Neural progenitor cell (in vitro differentiated cells): ENCODE measurements around the gene POTEE. TPM values are rescaled to one million over a fixed set of nuclear protein-coding genes. Genes with fewer than 3 reads are reported as not detected.
"Not testable (repeated sequence)": the region's sequence is repeated elsewhere in the genome, so short reads cannot be mapped to it uniquely, and the experiment has no call there.

Experiments
- DNase-seq: peaks from one replicate; pipeline ENCODE4 v3.0.0-alpha.2; 2016; ENCODE audit warnings: low spot score
- H2AFZ ChIP-seq: fragments of 200-600 bp; sonication (generic); replicated peaks from 2 replicates; pipeline ENCODE4 v1.6.1; 2016; ENCODE audit warnings: antibody characterized with exemption
- H3F3A ChIP-seq: fragments of 200-600 bp; sonication (generic); 2 replicates; pipeline ENCODE4 v1.6.1; 2016; ENCODE audit warnings: antibody characterized with exemption, low read depth
- H3K27ac ChIP-seq: fragments of 200-600 bp; sonication (generic); 2 replicates; pipeline ENCODE4 v1.5.1; 2016; ENCODE audit warnings: mild to moderate bottlenecking
- H3K27me3 ChIP-seq: fragments of 200-600 bp; sonication (generic); 2 replicates; pipeline ENCODE4 v1.6.1; 2016; ENCODE audit warnings: mild to moderate bottlenecking, moderate library complexity
- H3K36me3 ChIP-seq: fragments of 200-600 bp; sonication (generic); 2 replicates; pipeline ENCODE4 v1.5.1; 2016
- H3K4me1 ChIP-seq: fragments of 200-600 bp; sonication (generic); 2 replicates; pipeline ENCODE4 v1.6.1; 2016; ENCODE audit warnings: mixed run types
- H3K4me2 ChIP-seq: fragments of 200-600 bp; sonication (generic); 2 replicates; pipeline ENCODE4 v1.6.1; 2016
- H3K4me3 ChIP-seq: fragments of 200-600 bp; sonication (generic); 2 replicates; pipeline ENCODE4 v1.5.1; 2016
- H3K79me2 ChIP-seq: fragments of 200-600 bp; sonication (generic); 2 replicates; pipeline ENCODE4 v1.6.1; 2016; ENCODE audit warnings: low read depth
- H3K9ac ChIP-seq: fragments of 200-600 bp; sonication (generic); 2 replicates; pipeline ENCODE4 v1.6.1; 2016
- H3K9me3 ChIP-seq: fragments of 200-600 bp; sonication (generic); 2 replicates; pipeline ENCODE4 v1.5.1; 2016; ENCODE audit warnings: low read depth
- H4K20me1 ChIP-seq: fragments of 200-600 bp; sonication (generic); 2 replicates; pipeline ENCODE4 v1.6.1; 2016; ENCODE audit warnings: low read depth
- H3K27ac Mint-ChIP-seq: 3 replicates; pipeline ENCODE4 v1.8.0; 2021; ENCODE audit warnings: mixed read lengths
- H3K27me3 Mint-ChIP-seq: 2 replicates; pipeline ENCODE4 v1.8.0; 2022; ENCODE audit warnings: low read depth, mild to moderate bottlenecking, inconsistent platforms, moderate library complexity, mixed read lengths; ENCODE audit not compliant: insufficient read depth
- H3K36me3 Mint-ChIP-seq: 3 replicates; pipeline ENCODE4 v1.8.0; 2021; ENCODE audit warnings: mixed read lengths
- H3K4me1 Mint-ChIP-seq: 3 replicates; pipeline ENCODE4 v1.8.0; 2021; ENCODE audit warnings: mixed read lengths
- H3K4me3 Mint-ChIP-seq: 3 replicates; pipeline ENCODE4 v1.8.0; 2021; ENCODE audit warnings: mild to moderate bottlenecking, moderate library complexity, mixed read lengths
- H3K9me3 Mint-ChIP-seq: 3 replicates; pipeline ENCODE4 v1.8.0; 2020; ENCODE audit warnings: mixed read lengths
- small RNA-seq: library from RNA; depleted of rRNA; stranded (forward); fragments of <200 nt; gene quantifications from one replicate; pipeline ENCODE3, GENCODE V24; 2015
- total RNA-seq: library from RNA; depleted of rRNA; stranded (reverse); fragments of >200 nt; gene quantifications from 2 replicates; pipeline ENCODE4 v1.2.3, GENCODE V29; 2015; ENCODE audit warnings: low replicate concordance

POTEE gene
- total RNA-seq, 1 donor from 2014 or later, result 6.5 TPM

- H3K27me3 ChIP-seq, H3K4me1 ChIP-seq, H3K9me3 ChIP-seq, H2AFZ ChIP-seq, H3K9me3 Mint-ChIP-seq, H3K9ac ChIP-seq, H3F3A ChIP-seq, H3K4me1 Mint-ChIP-seq, H3K36me3 Mint-ChIP-seq, H3K27ac ChIP-seq, H3K79me2 ChIP-seq, H3K27me3 Mint-ChIP-seq, H4K20me1 ChIP-seq, H3K36me3 ChIP-seq: not testable (repeated sequence)
- H3K4me2 ChIP-seq, result peak overlapping the region; percentile 41
- H3K4me3 Mint-ChIP-seq, result peak overlapping the region; percentile 31
- peak overlapping the region; percentile 21 for H3K4me3 ChIP-seq
- H3K27ac Mint-ChIP-seq, result peak overlapping the region; percentile 96
- DNase-seq, result peak; percentile 81
Measured at GRCh38 chr2:131235543-131236449, 26.5 kb downstream of the POTEE start.

Small RNAs within 50 kb of the gene (small RNA-seq; reads per million reads assigned to genes)
- gene AC009477.1, result not detected
- not detected for gene RNU6-127P

Other genes starting within 250 kb of the POTEE start
- 63.0 and 85.2 TPM in 2 replicates for gene FAM168B, start 116.1 kb upstream of the POTEE start, total RNA-seq
- 55.4 and 57.4 TPM in 2 replicates for gene PLEKHB2, start 104.2 kb upstream of the POTEE start, total RNA-seq
- gene RAB6D, start 154.6 kb downstream of the POTEE start, total RNA-seq, result 0.11 and 0.15 TPM in 2 replicates